Brain microvascular endothelial cell (primary cell): ENCODE data around the gene PPOX.

Experiments used
- DNase-seq: peaks from one replicate; pipeline ENCODE4 v3.0.0-alpha.2; 2020
- H3K27ac ChIP-seq: fragments of 250-450 bp; sonication (Bioruptor Pico); 2 replicates; pipeline ENCODE4 v1.5.1; 2020; ENCODE audit warnings: mild to moderate bottlenecking, moderate library complexity
- H3K27me3 ChIP-seq: fragments of 250-450 bp; sonication (Bioruptor Pico); replicated peaks from 2 replicates; pipeline ENCODE4 v1.5.1; 2020; ENCODE audit warnings: mild to moderate bottlenecking
- H3K36me3 ChIP-seq: fragments of 250-450 bp; sonication (Bioruptor Pico); replicated peaks from 2 replicates; pipeline ENCODE4 v1.5.1; 2020; ENCODE audit warnings: mild to moderate bottlenecking
- H3K4me3 ChIP-seq: 2 replicates; pipeline ENCODE4 v1.5.1; 2011; ENCODE audit warnings: low read depth, mild to moderate bottlenecking, control low read depth, low read length, moderate library complexity
- in situ Hi-C: cut with HindIII; loops from 2 replicates; pipeline ENCODE4 v1.10.0; 2017; ENCODE audit warnings: low sequenced_read_pairs, low pct_ligation_motif_present
- TF ChIP-seq, protein P1 (sequence below): IDR thresholded peaks from 2 replicates; pipeline ENCODE4 v1.5.1; 2011; ENCODE audit warnings: low read depth, mild to moderate bottlenecking, moderate library complexity, low read length, control low read depth, inconsistent platforms; ENCODE audit errors: missing control alignments

The PPOX gene

DNA sequence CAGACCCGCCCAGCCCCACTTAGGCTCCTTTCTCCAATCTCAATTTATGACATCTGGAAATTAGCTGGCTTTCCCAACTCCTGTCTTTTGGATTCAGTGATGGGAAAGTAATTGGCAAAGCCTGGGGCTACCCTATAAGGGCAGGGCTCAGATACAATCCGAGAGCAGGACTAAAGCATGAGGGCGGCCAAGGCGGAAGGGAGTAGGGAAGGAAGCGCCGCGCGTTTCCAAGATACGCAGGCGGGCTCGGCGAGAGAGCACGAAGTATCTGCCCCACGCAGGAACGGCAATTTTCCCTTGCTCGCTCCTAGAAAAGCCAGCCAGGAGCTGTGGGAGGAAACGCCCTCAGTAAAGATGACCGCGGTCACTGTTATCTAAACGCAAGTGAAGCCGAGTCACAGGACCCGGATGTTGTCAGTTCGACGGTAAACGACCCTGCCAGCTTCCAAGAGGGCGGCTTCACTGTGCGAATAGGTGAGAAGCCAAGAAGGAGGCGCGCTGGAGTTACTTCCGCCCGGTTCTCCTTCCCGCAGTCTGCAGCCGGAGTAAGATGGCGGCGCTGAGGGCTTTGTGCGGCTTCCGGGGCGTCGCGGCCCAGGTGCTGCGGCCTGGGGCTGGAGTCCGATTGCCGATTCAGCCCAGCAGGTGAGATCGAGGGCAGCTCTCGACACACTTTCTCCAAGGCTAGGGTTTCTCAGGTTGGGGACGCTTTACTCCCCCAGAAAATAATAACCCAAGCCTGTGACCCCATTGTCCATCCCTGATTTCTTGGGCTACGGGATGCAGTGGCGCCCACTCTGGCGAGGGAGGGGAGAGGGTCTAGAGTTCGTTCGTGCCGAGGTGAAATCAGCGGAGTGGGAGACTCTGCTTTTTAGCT, 35.8 kb downstream of the PPOX start, which contains the start of gene NDUFS2:
Gene NDUFS2 (plus strand): TSS at position 532 of the 877 bp plus-strand sequence. CDS start 19 bp downstream, at position 551.
- Histone ChIP-seq H3K4me3 (peak within 1 kb of the TSS; percentile 85), H3K36me3 (peaks cover 18% of the 10 kb centered on the region), H3K27me3 (no peaks in the 10 kb centered on the region), H3K27ac (peak within 1 kb of the TSS; percentile 93)
- TF ChIP-seq, protein P1, sequence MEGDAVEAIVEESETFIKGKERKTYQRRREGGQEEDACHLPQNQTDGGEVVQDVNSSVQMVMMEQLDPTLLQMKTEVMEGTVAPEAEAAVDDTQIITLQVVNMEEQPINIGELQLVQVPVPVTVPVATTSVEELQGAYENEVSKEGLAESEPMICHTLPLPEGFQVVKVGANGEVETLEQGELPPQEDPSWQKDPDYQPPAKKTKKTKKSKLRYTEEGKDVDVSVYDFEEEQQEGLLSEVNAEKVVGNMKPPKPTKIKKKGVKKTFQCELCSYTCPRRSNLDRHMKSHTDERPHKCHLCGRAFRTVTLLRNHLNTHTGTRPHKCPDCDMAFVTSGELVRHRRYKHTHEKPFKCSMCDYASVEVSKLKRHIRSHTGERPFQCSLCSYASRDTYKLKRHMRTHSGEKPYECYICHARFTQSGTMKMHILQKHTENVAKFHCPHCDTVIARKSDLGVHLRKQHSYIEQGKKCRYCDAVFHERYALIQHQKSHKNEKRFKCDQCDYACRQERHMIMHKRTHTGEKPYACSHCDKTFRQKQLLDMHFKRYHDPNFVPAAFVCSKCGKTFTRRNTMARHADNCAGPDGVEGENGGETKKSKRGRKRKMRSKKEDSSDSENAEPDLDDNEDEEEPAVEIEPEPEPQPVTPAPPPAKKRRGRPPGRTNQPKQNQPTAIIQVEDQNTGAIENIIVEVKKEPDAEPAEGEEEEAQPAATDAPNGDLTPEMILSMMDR = peak; percentile 50
- in situ Hi-C loops = loop anchor here (25.0 kb wide), 1 partner anchor 185 kb away; no protein-coding TSS in a partner anchor
- peak; percentile 99 for DNase-seq

DNA sequence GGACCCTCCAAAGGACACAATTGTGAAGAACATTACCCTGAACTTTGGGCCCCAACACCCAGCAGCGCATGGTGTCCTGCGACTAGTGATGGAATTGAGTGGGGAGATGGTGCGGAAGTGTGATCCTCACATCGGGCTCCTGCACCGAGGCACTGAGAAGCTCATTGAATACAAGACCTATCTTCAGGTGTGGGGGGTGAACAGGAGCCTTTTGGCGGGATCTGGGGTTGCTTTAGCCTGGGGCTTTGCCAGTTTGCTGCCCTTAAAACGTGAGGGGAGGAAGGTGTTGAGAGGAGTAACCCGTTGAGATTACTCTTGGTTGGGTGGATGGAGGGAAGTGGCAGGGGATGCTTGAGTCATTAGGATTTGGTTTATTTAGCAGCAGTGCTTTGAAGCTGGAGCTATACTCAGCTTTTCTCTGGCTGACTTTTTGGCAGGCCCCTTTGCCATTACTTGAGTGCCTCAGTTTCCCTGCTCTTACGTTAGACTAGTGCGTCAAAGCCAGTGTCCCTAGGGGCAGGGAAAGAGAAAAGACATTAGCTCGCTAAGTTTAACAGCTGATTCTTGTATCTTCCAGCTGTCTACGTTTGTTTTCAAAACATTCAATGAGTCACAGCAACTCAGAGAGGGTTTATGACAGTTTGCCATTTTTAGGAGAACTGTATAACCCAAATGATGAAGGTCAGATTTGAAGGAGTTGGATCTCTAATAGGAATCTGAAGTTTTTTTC, 40.4 kb downstream of the PPOX start:
- H3K36me3 ChIP-seq = peaks cover 58% of the 10 kb centered on the region
- TF ChIP-seq, protein P1 = no peak
- no peaks in the 10 kb centered on the region for H3K27me3 ChIP-seq
- DNase-seq = peak; percentile 28
- H3K27ac ChIP-seq = peak overlapping the region; percentile 53
- H3K4me3 ChIP-seq = no peak overlapping the region
- in situ Hi-C loops = loop anchor here (25.0 kb wide), 1 partner anchor 181 kb away; no protein-coding TSS in a partner anchor

DNA sequence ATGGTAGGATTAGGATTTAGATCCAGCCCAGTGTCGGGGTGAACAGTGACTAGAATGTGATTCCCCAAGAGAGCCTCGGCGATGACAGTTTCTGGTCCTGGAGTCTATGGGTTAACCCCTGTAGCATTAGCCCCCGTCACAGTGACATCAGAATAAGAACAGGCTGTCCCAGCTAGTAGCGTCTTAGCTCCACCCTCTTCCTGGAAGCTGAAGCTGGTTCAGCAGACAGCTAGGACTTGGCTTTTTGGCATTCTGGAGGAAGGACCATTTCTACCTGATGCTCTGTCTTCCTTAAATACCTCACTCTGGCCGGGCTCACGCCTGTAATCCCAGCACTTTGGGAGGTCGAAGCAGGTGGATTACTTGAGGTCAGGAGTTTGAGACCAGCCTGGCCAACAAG, 40.9 kb downstream of the PPOX start:
- peaks cover 64% of the 10 kb centered on the region for H3K36me3 ChIP-seq
- TF ChIP-seq, protein P1 = no peak
- peak overlapping the region; percentile 53 for H3K27ac ChIP-seq
- no peaks in the 10 kb centered on the region for H3K27me3 ChIP-seq
- no peak overlapping the region for H3K4me3 ChIP-seq
- in situ Hi-C loops = loop anchor here (25.0 kb wide), 1 partner anchor 180 kb away; no protein-coding TSS in a partner anchor
- peak; percentile 85 for DNase-seq

DNA sequence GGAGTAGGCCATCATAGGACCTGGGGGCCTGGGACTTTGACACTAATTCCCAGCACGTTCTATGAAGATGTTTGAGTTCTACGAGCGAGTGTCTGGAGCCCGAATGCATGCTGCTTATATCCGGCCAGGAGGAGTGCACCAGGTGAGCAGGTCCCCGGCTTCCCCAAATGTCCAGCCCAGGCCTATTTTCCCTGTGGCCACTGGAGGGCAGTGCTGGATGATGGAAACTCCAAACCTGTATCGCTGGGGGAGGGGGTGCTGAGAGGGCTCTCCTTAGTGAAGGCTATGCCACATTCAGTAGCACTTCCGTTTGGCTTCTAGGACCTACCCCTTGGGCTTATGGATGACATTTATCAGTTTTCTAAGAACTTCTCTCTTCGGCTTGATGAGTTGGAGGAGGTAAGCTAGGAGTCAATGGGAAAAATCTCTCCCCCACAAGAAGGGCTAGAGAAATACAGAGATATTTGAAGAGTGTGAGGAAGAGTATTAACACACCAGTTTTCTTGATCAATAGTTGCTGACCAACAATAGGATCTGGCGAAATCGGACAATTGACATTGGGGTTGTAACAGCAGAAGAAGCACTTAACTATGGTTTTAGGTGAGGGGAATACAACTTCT, 43.7 kb downstream of the PPOX start:
- H3K36me3 ChIP-seq = peaks cover 77% of the 10 kb centered on the region
- H3K27ac ChIP-seq = no peak overlapping the region
- TF ChIP-seq, protein P1 = peak; percentile 94
- no peaks in the 10 kb centered on the region for H3K27me3 ChIP-seq
- in situ Hi-C loops = loop anchor here (25.0 kb wide), 1 partner anchor 177 kb away; no protein-coding TSS in a partner anchor
- peak; percentile 59 for DNase-seq
- no peak overlapping the region for H3K4me3 ChIP-seq

DNA sequence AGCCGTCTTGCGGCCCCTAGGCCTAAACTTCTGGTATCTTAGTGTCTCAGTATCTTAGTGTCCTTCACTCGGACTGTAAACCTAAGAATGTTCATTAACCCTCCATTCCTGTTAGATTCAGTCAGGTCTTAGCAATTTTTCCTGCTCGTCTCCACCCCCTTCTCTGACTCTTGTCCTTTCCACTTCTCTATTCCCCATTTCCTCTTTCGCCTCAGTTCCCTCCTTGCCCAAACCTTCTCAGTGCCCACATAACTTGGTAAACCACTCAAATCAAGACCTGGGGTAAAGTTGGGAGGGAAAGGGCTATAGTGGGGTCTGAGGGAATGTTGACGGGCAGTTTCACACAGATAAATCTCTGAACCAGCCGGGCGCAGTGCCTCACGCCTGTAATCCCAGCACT, 48.1 kb downstream of the PPOX start:
- Histone ChIP-seq H3K27me3 (no peaks in the 10 kb centered on the region), H3K27ac (no peak overlapping the region), H3K36me3 (peaks cover 59% of the 10 kb centered on the region), H3K4me3 (no peak overlapping the region)
- in situ Hi-C loops = loop anchor here (25.0 kb wide), 1 partner anchor 173 kb away; no protein-coding TSS in a partner anchor
- no peak for DNase-seq
- TF ChIP-seq, protein P1 = no peak
